H1 (cell line): Measurements from ENCODE around the gene TUBGCP3. TPM values are rescaled to one million over a fixed set of nuclear protein-coding genes. Genes with fewer than 3 reads are reported as not detected.

Source experiments
- CTCF ChIA-PET: fragments of 300-600 bp; sonication (Branson Sonifier 250); formaldehyde crosslinking; loops from one replicate; lab custom pipeline; 2021; ENCODE audit not compliant: partially characterized antibody; lab: Charles Lee
- POLR2A ChIA-PET: fragments of 300-600 bp; sonication (Branson Sonifier 250); formaldehyde crosslinking; loops from one replicate; lab custom pipeline; 2021; ENCODE audit warnings: inconsistent platforms; ENCODE audit not compliant: partially characterized antibody; lab: Charles Lee
- DNase-seq, 2 experiments: peaks; one replicate each; pipeline versions ENCODE4 v3.0.0 to v3.0.0-alpha.2; 2010 to 2022; ENCODE audit warnings: low spot score in 2 of 2, low read depth in 1 of 2, mixed read lengths in 1 of 2
- FAIRE-seq: peaks from 2 replicates; lab custom pipeline; 2011; peaks lifted over from hg19 to GRCh38; lab: Jason Lieb, UNC
- H2AFZ ChIP-seq: 2 replicates; pipeline ENCODE4 v1.8.1; 2012; ENCODE audit warnings: low read length, inconsistent platforms
- H2AK5ac ChIP-seq: 2 replicates; pipeline ENCODE4 v1.6.1; 2013; ENCODE audit warnings: low read depth, low read length
- H2BK120ac ChIP-seq: replicated peaks from 2 replicates; pipeline ENCODE3; 2013; ENCODE audit warnings: low read depth, low read length, inconsistent platforms
- H2BK12ac ChIP-seq: 2 replicates; pipeline ENCODE4 v1.6.1; 2013; ENCODE audit warnings: low read depth, low read length
- H2BK15ac ChIP-seq: 2 replicates; pipeline ENCODE4 v1.6.1; 2013; ENCODE audit warnings: low read length
- H2BK20ac ChIP-seq: 2 replicates; pipeline ENCODE4 v1.6.1; 2013; ENCODE audit warnings: low read length
- H2BK5ac ChIP-seq: 2 replicates; pipeline ENCODE4 v1.6.1; 2013; ENCODE audit warnings: low read depth, low read length
- H3K14ac ChIP-seq: 2 replicates; pipeline ENCODE4 v1.6.1; 2013; ENCODE audit warnings: inconsistent platforms; ENCODE audit not compliant: insufficient read length
- H3K18ac ChIP-seq: 2 replicates; pipeline ENCODE4 v1.6.1; 2013; ENCODE audit warnings: low read length; ENCODE audit errors: extremely low read depth
- H3K23ac ChIP-seq: 2 replicates; pipeline ENCODE4 v1.6.1; 2013; ENCODE audit warnings: inconsistent platforms; ENCODE audit not compliant: insufficient read length
- H3K23me2 ChIP-seq: 2 replicates; pipeline ENCODE4 v1.6.1; 2013; ENCODE audit warnings: low read depth, low read length
- H3K27ac ChIP-seq: 2 replicates; pipeline ENCODE4 v1.6.1; 2011; ENCODE audit warnings: low read depth, low read length, inconsistent platforms
- H3K27me3 ChIP-seq, 4 experiments: replicated peaks in 1 of 4; 1 replicate in 1 of 4; 2 replicates in 3 of 4; pipeline versions ENCODE4 v1.6.1 to v1.8.1; 2011 to 2013; ENCODE audit warnings: low read length in 3 of 4, mild to moderate bottlenecking in 3 of 4, inconsistent platforms in 2 of 4, mixed read lengths in 2 of 4, moderate library complexity in 1 of 4; ENCODE audit not compliant: control insufficient read depth in 3 of 4, insufficient read depth in 3 of 4; ENCODE audit errors: extremely low read depth in 1 of 4
- H3K36me3 ChIP-seq, 4 experiments: 2 replicates each; pipeline versions ENCODE4 v1.6.1 to v1.8.1; 2011 to 2013; ENCODE audit warnings: mild to moderate bottlenecking in 4 of 4, low read length in 3 of 4, moderate library complexity in 2 of 4, control low read depth in 1 of 4, inconsistent platforms in 1 of 4; ENCODE audit not compliant: insufficient read depth in 4 of 4, control insufficient read depth in 2 of 4
- H3K4ac ChIP-seq: replicated peaks from 2 replicates; pipeline ENCODE3; 2013; ENCODE audit warnings: low read length, low read depth, mixed read lengths, inconsistent platforms; ENCODE audit not compliant: insufficient read length
- H3K4me1 ChIP-seq, 4 experiments: replicated peaks in 1 of 4; 1 replicate in 1 of 4; 2 replicates in 3 of 4; pipeline versions ENCODE4 v1.6.1 to v1.8.1; 2011 to 2013; ENCODE audit warnings: low read length in 3 of 4, inconsistent platforms in 2 of 4, mixed read lengths in 1 of 4; ENCODE audit not compliant: insufficient read depth in 4 of 4, control insufficient read depth in 3 of 4
- H3K4me2 ChIP-seq, 2 experiments: 2 replicates each; pipeline versions ENCODE4 v1.6.1 to v1.8.1; 2011 to 2013; ENCODE audit warnings: low read depth in 2 of 2, low read length in 2 of 2, control low read depth in 1 of 2, inconsistent platforms in 1 of 2, mild to moderate bottlenecking in 1 of 2; ENCODE audit not compliant: insufficient read depth in 1 of 2
- H3K4me3 ChIP-seq, 4 experiments: fragments of 200-600, 300-600 bp in 1 of 4; sonication (generic), shearing (Covaris generic), sonication (Bioruptor Twin) in 1 of 4; 2 replicates each; pipeline versions ENCODE4 v1.5.1 to v1.8.1; 2011 to 2016; ENCODE audit warnings: low read length in 4 of 4, low read depth in 3 of 4, control low read depth in 2 of 4, inconsistent platforms in 2 of 4, mild to moderate bottlenecking in 2 of 4, mixed read lengths in 1 of 4, moderate library complexity in 1 of 4; ENCODE audit not compliant: insufficient read depth in 2 of 4; ENCODE audit errors: extremely low read depth in 1 of 4
- H3K56ac ChIP-seq: replicated peaks from 2 replicates; pipeline ENCODE3; 2013; ENCODE audit warnings: low read depth, mild to moderate bottlenecking, mixed read lengths, low read length, inconsistent platforms; ENCODE audit not compliant: insufficient read length
- H3K79me1 ChIP-seq: 2 replicates; pipeline ENCODE4 v1.6.1; 2013; ENCODE audit warnings: low read depth, low read length, control low read depth
- H3K79me2 ChIP-seq, 2 experiments: 2 replicates each; pipeline versions ENCODE4 v1.6.1 to v1.8.1; 2012 to 2013; ENCODE audit warnings: low read length in 2 of 2, mild to moderate bottlenecking in 2 of 2, inconsistent platforms in 1 of 2; ENCODE audit not compliant: insufficient read depth in 2 of 2, control insufficient read depth in 1 of 2
- H3K9ac ChIP-seq, 4 experiments: replicated peaks in 1 of 4; 1 replicate in 1 of 4; 2 replicates in 3 of 4; pipeline versions ENCODE4 v1.6.1 to v1.8.1; 2011 to 2013; ENCODE audit warnings: low read depth in 3 of 4, low read length in 3 of 4, control low read depth in 2 of 4, mild to moderate bottlenecking in 2 of 4, moderate library complexity in 2 of 4, inconsistent platforms in 1 of 4; ENCODE audit errors: extremely low read depth in 1 of 4
- H3K9me3 ChIP-seq, 2 experiments: 2 replicates each; pipeline versions ENCODE4 v1.6.1 to v1.8.1; 2012 to 2013; ENCODE audit warnings: mild to moderate bottlenecking in 2 of 2, moderate library complexity in 2 of 2, control low read depth in 1 of 2, inconsistent platforms in 1 of 2, low read depth in 1 of 2, low read length in 1 of 2, mixed read lengths in 1 of 2; ENCODE audit not compliant: insufficient read depth in 2 of 2
- H4K20me1 ChIP-seq, 2 experiments: replicated peaks in 1 of 2; 2 replicates each; pipeline versions ENCODE3 to v1.8.1; 2011 to 2013; ENCODE audit warnings: inconsistent platforms in 2 of 2, low read length in 2 of 2, mild to moderate bottlenecking in 1 of 2; ENCODE audit not compliant: insufficient read depth in 2 of 2, control insufficient read depth in 1 of 2
- H4K5ac ChIP-seq: 2 replicates; pipeline ENCODE4 v1.6.1; 2013; ENCODE audit warnings: low read length, low read depth, mixed read lengths, inconsistent platforms; ENCODE audit not compliant: insufficient read length
- H4K8ac ChIP-seq: 2 replicates; pipeline ENCODE4 v1.8.0; 2013; ENCODE audit warnings: mild to moderate bottlenecking, moderate library complexity, low read length, inconsistent platforms; ENCODE audit not compliant: insufficient read depth; ENCODE audit errors: extremely low read depth
- H4K91ac ChIP-seq: replicated peaks from 2 replicates; pipeline ENCODE3; 2013; ENCODE audit warnings: low read length, mixed read lengths, inconsistent platforms; ENCODE audit not compliant: insufficient read length
- ASH2L ChIP-seq: fragments of 200-600, 300-600 bp; sonication (generic); IDR thresholded peaks from one replicate; pipeline ENCODE4 v1.7.1; 2017; ENCODE audit warnings: low read length
- BRCA1 ChIP-seq: IDR thresholded peaks from 2 replicates; pipeline ENCODE4 v1.6.1; 2012; ENCODE audit warnings: low read depth, low read length, improper control_type of control experiment
- GABPA ChIP-seq: IDR thresholded peaks from 2 replicates; pipeline ENCODE4 v1.6.1; 2011; ENCODE audit warnings: mild to moderate bottlenecking, low read length, moderate library complexity, borderline replicate concordance; ENCODE audit not compliant: insufficient read depth
- KDM4A ChIP-seq: IDR thresholded peaks from one replicate; pipeline ENCODE4 v1.7.1; 2012; ENCODE audit warnings: low read depth, mild to moderate bottlenecking, moderate library complexity, low read length, inconsistent platforms; ENCODE audit not compliant: severe bottlenecking
- SP4 ChIP-seq: IDR thresholded peaks from 2 replicates; pipeline ENCODE4 v1.6.1; 2012; ENCODE audit warnings: low read length, inconsistent platforms
- WGBS, 2 experiments: shearing (Covaris generic) in 1 of 2; methylation state at CpG; one replicate each; pipeline versions ENCODE4 v1.1.6 to v1.1.7; 2013 to 2015; ENCODE audit warnings: low lambda C conversion rate in 2 of 2, mixed read lengths in 2 of 2, inconsistent platforms in 1 of 2, low coverage in 1 of 2, missing lambda C conversion rate in 1 of 2; ENCODE audit not compliant: insufficient replicate concordance in 2 of 2, insufficient coverage in 1 of 2, insufficient read length in 1 of 2; ENCODE audit errors: extremely low coverage in 1 of 2, missing lambda C conversion rate in 1 of 2; 5-methylcytosine and 5-hydroxymethylcytosine counted together
- polyA plus RNA-seq, 7 experiments: library from polyadenylated mRNA; depleted of rRNA in 3 of 7; stranded (reverse) in 5 of 7; unstranded in 2 of 7; fragments of >200 nt in 5 of 7; fragments of 200-250 nt in 2 of 7; gene quantifications; 1 replicate in 5 of 7; 2 replicates in 1 of 7; 4 replicates in 1 of 7; pipeline versions ENCODE4 v1.2.1 to v1.2.3, GENCODE V29; 2011 to 2013; ENCODE audit warnings: missing spikeins in 2 of 7, mixed read lengths in 2 of 7
- total RNA-seq: library from RNA; stranded (reverse); fragmentation: NEBNext Ultra II Directional; extraction: Animal tissue kit (Norgen Biotek cat#: 25700); gene quantifications from 2 replicates; pipeline ENCODE4 v1.2.1, GENCODE V29; 2021
- TF ChIP-seq, protein P1 (sequence below): IDR thresholded peaks from 2 replicates; pipeline ENCODE4 v1.6.1; 2011; ENCODE audit warnings: low read length, improper control_type of control experiment

The TUBGCP3 gene
- total and polyA plus RNA-seq, 2 of the 8 experiments (the other 6 are each of a cell fraction or from before 2014, with no cell fraction given) = 27.0 to 31.7 TPM

DNA sequence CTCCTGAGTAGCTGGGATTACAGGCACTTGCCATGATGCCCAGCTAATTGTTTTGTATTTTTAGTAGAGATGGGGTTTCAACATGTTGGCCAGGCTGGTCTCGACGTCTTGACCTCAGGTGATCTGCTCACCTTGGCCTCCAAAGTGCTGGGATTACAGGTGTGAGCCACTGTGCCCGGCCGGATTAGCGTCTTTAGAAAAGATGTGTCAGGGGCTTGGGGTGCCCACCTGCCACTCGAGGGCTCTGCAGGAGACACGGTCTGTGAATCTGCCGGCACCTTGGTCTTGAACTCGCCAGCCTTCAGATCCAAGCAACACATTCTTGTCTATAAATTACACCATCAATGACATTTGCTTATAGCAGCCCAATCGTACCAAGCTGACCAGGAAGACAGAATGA lies 38.8 kb upstream of the TUBGCP3 start:
- no peak overlapping the region for H4K8ac ChIP-seq
- H3K14ac ChIP-seq = no peak overlapping the region
- FAIRE-seq (no peak), DNase-seq (no peak)
- H3K9ac ChIP-seq = no peak overlapping the region
- H3K27me3 ChIP-seq = no peaks in the 10 kb centered on the region
- H3K4me2 ChIP-seq = no peak overlapping the region
- H3K56ac ChIP-seq = no peak overlapping the region
- no peak overlapping the region for H2BK15ac ChIP-seq
- no peak overlapping the region for H2BK120ac ChIP-seq
- no peak overlapping the region for H2AFZ ChIP-seq
- H4K20me1 ChIP-seq = no peaks in the 10 kb centered on the region
- no peak overlapping the region for H2BK20ac ChIP-seq
- H3K9me3 ChIP-seq = no peaks in the 10 kb centered on the region
- no peak overlapping the region for H3K27ac ChIP-seq
- no peaks in the 10 kb centered on the region for H3K36me3 ChIP-seq
- H3K79me1 ChIP-seq = no peaks in the 10 kb centered on the region
- peak overlapping the region; percentile 27 for H4K91ac ChIP-seq
- ChIA-PET POLR2A (no interaction called here), CTCF (interaction anchor here (1.1 to 1.7 kb wide), 3 partner anchors 8 to 111 kb away, joined by 4 read pairs; no protein-coding TSS in a partner anchor)
- no peak overlapping the region for H3K4ac ChIP-seq
- H3K18ac ChIP-seq = no peak overlapping the region
- H2BK5ac ChIP-seq = no peak overlapping the region
- WGBS, 2 experiments = 93% methylated on average over 10 of the region's 10 CpGs; no CpG with 5 or more reads in 1 of the 2 experiments
- no peaks in the 10 kb centered on the region for H3K4me1 ChIP-seq
- no peak overlapping the region for H3K4me3 ChIP-seq
- H3K23ac ChIP-seq = no peak overlapping the region
- TF ChIP-seq, protein P1, sequence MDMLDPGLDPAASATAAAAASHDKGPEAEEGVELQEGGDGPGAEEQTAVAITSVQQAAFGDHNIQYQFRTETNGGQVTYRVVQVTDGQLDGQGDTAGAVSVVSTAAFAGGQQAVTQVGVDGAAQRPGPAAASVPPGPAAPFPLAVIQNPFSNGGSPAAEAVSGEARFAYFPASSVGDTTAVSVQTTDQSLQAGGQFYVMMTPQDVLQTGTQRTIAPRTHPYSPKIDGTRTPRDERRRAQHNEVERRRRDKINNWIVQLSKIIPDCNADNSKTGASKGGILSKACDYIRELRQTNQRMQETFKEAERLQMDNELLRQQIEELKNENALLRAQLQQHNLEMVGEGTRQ = no peak
- TF ChIP-seq KDM4A (no peak), ASH2L (no peak), SP4 (no peak), BRCA1 (no peak), GABPA (no peak)
- TF ChIP-seq, all 59 proteins: peak for 0
- Histone ChIP-seq H2AK5ac (no peak overlapping the region), H3K23me2 (no peaks in the 10 kb centered on the region), H2BK12ac (no peak overlapping the region), H3K79me2 (no peaks in the 10 kb centered on the region), H4K5ac (no peak overlapping the region)
